HL-60/S4 (cell line): Measurements from ENCODE around the gene TLR6.
"Not testable (repeated sequence)": the region's sequence is repeated elsewhere in the genome, so short reads cannot be mapped to it uniquely, and the experiment has no call there.

Experiments used
- in situ Hi-C: fragments of 300-500 bp; cut with MboI; formaldehyde crosslinking; loops from 2 replicates; pipeline ENCODE4 v1.14.3; 2022; ENCODE audit warnings: low sequenced_read_pairs

TLR6 gene

DNA sequence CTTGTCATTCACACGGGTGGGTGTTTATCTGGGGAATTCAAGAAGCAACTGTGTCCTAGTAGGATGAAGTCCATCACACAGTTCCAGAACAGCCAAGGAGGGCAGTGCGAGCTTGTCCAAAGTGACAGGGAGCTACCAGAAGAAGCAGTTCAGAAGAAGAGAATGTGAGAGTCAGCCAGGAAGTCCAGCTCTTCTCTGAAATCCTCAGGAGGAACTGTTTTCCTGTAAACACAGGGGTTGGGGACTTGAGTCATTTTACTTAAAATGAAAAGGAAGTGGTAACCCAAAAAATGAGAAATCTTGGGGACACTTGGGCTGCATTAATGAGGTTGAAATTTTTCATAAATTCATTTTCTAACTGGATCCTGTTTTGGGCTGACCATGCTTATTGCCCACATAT, 65.6 kb downstream of the TLR6 start:
- in situ Hi-C loops, result no loop called here

DNA sequence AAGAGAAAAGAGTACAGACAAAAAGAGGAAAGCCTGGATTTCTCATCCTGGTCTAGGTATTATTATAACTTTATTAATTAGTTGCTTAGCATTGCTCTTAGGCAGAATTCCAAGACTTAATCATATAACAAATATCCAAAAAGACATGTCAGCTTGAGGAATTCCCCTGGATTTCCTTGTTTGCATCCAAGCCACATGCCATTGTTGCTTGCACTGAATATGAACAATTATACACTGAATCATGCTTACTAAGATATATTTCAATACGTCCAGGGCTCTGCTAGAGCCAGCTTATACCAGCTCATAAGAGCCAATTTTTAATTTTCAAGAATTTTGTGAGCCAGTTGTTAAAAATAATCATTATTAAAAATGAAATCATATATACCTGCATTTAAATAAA, 68.3 kb downstream of the TLR6 start:
- in situ Hi-C loops, result no loop called here

DNA sequence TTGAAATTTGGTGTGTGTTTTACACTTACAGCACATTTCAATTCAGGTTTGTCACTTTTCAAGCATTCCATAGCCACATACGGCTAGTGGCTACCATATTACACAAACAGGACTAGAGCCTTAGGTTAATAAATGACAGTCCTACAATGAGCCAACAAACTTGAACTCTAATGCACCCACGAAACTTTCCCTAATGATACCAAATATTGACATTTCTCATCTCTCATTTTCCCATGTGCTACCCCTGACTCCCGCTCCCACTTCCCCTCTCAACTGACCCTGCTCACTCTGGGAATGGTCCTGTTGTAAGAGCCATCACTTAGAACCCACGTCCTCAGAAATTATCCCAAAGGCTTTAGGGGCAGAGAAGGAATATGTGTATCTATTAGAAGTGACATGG, 68.9 kb downstream of the TLR6 start:
- in situ Hi-C loops, result no loop called here

DNA sequence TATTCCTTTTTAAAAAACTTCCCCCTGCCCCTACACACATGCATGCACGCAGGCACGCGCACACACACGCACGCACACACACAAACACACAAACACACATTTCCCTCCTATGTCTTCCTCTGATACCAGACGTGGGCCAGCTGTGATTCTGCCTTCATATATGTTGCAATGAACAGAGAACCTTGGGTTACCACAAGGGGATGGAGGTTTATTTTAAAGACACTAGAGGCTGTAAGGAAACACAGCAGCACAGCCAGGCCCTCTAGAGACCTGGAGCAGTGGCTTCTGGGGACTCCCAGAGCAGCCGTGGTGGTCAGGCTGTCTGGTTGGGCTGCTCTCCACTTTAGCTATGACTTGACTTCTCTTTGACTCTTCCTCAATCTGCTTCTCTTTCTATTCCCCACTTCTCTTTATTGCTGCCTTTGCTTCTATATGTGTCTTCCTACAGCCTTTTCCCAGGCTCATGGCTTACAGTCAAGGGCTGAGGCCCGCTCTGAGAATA, 70.7 kb downstream of the TLR6 start:
- in situ Hi-C loops, result no loop called here

DNA sequence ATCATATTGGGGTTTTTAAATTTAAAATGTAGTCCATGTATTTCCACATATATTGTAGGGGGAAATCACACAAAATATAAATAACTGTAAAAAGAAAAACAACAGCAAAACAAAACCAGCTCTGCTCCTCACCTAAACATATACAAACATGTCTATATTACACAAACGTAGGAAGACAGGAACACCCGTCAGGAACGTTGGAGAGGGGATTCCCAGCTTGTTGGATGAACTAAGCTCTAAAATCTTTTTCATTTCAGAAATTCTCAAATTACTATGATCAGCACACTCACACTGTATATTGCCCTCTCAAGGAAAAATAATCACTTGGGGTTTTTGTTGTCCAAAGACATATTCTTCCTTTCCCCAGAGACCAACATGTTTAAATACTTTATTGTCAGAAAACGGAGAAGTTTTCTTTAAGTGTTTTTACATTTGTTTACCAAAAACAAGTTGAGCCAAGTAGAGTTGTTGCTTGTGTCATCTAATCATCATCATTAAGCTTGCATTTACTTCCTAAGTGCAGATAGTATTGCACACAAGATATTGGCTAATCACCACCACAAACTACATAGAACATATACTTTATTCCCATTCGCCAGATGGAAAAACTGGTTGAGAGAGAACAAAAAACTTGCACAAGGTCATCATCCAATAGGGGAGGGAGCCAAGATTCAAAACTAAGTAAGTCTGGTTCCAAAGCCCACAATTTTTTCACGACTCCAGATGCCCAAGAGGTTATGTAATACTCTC, 71.4 kb downstream of the TLR6 start:
- in situ Hi-C loops, result no loop called here

DNA sequence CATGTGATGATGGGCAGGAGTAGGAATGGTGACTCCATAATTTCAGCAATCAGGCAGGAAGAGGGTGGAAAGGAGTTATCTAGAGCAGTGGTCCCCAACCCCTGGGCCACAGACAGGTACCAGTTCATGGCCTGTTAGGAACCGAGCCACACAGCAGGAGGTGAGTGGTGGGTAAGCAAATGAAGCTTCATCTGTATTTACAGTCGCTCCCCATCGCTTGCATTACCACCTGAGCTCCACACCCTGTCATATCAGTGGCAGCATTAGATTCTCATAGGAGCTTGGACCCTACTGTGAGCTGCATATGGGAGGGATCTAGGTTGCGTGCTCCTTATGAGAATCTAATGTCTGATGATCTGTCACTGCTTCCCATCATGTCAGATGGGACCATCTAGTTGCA, 72.5 kb downstream of the TLR6 start:
- in situ Hi-C loops, result no loop called here

DNA sequence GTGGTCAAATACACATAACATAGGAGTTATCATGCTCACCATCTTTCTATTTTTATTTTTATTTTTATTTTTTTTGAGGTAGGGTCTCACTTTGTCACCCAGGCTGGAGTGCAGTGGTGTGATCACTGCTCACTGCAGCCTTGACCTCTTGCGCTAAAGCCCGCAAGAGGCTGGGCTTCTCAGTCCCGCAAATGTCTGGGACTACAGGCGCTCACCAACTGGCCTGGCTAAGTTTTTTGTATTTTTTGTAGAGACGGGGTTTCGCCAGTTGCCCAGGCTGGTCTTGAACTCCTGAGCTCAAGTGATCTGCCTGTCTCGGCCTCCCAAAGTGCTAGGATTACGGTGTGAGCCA, 73.5 kb downstream of the TLR6 start:
- in situ Hi-C loops, result no loop called here

DNA sequence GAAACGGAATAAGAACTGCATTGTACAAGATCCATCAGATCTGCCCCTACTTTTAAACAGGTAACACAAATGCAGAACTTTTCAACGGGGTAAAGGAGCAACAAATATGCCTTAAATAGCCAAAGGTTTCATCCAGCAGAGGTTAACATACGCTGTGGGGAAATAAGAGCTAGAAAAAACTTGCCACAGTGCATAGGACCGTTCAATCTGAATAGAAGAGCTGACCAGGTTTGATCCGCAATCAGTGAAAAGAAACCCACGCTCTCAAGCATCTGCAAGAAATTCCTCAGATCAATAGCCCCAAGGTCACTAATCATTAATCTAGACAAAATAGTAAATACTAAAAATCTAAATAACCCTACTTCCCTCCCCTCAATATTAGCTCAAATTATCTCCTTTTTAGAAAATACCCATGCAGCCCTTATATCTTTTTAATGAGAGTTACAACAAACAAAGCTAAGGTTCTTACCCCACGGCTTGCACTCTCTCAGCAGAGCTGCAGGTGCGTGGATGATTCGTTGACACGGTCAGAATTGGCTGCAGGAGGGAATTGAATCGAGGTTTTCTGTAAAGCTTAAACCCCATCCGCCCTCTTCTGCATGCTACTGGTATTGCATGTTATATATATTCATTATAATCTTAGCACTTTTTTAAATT, 74.0 kb downstream of the TLR6 start, which contains the start of gene TLR10:
TLR10 (minus strand) TSS at position 539 of the 657 bp plus-strand sequence. CDS start 7,400 bp downstream, outside the sequence.
- in situ Hi-C loops, result no loop called here

DNA sequence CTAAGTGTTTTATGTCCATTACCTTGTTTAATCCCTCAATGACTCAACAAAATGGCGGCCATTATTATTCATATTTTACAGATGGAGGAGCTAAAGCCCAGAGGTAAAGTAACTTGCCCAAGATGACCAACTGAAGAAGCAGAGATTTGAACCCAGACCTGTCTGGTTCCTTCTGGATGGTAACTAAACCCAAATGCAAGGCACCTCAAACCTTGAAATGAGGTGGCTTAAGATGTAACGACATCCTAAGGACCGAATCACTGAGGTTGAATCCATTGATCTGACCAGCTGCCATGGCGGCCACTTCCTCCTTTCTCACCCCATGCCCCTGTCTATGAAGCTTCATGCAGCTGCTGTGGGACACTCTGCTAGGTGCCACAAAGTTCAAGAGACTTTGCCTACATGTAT, 74.8 kb downstream of the TLR6 start:
- in situ Hi-C loops, result no loop called here

DNA sequence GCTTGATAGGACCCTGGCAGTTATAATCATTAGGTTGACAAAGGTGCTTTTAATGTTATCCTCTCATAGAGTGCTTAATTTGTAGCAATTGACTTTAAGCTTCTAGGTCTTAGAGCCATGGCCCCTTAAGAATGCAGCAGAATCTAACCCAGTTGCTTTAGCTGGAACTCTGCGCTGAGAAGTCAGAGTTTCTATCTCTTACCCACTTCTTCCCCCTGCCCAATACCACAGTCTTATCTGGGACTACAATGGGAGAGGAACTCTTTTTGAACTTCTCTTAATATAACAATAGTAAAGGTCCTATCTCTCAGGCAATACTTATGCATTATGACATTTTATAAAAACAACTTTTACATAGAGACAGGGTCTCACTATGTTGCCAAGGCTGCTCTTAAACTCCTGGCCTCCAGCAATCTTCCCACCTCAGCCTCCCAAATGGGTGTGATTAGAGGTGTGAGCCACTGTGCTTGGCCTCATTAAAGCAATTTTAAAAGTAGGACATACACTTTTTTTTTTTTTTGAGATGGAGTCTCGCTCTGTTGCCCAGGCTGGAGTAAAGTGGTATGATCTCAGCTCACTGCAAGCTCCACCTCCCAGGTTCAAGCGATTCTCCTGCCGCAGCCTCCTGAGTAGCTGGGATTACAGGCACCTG, 75.7 kb downstream of the TLR6 start:
- in situ Hi-C loops, result no loop called here

DNA sequence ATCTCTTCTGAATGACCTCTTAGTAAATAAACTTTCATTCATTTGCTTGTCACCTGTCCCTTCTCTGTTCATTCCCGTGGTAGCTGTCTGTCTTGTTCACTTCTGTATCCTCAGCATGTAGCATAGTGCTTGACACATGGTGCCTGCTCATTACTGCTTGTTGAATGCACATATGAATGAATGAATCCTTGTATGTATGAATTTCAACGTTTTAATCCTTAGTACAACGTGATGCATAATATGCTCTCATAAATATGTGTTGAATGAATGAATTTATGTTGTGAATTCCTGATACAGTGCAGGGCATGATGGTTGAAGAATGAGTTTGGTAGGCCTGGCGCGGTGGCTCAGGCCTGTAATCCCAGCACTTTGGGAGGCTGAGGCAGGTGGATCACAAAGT, 76.8 kb downstream of the TLR6 start:
- in situ Hi-C loops, result no loop called here

DNA sequence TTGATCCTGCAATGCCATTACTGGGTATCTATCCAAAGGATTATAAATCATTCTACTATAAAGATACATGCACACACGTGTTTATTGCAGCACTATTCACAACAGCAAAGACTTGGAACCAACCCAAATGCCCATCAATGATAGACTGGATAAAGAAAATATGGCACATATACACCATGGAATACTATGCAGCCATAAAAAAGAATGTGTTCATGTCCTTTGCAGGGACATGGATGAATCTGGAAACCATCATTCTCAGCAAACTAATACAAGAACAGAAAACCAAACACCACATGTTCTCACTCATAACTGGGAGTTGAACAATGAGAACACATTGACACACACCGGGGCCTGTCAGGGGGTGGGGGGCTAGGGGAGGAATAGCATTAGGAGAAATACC, 78.7 kb downstream of the TLR6 start:
- in situ Hi-C loops, result not testable (repeated sequence)

DNA sequence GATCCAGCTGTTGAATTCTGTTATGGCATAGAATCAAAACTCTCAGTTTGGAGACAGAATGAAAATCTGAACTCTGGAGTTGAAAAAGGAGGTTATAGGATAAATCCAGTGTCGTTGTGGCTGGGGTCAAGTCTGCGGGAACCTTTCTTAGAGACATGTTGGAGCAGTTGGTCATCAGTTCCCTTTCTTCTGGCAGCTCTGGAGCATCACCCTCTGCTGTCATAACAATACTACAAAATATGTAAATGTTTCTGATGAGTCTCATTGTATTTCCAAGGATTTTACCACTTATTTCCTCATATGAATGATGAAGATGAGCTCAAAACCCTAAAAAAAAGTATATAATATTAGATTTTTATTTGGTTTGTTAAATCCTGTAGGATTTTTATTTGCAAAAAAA, 81.3 kb downstream of the TLR6 start:
- in situ Hi-C loops, result no loop called here

DNA sequence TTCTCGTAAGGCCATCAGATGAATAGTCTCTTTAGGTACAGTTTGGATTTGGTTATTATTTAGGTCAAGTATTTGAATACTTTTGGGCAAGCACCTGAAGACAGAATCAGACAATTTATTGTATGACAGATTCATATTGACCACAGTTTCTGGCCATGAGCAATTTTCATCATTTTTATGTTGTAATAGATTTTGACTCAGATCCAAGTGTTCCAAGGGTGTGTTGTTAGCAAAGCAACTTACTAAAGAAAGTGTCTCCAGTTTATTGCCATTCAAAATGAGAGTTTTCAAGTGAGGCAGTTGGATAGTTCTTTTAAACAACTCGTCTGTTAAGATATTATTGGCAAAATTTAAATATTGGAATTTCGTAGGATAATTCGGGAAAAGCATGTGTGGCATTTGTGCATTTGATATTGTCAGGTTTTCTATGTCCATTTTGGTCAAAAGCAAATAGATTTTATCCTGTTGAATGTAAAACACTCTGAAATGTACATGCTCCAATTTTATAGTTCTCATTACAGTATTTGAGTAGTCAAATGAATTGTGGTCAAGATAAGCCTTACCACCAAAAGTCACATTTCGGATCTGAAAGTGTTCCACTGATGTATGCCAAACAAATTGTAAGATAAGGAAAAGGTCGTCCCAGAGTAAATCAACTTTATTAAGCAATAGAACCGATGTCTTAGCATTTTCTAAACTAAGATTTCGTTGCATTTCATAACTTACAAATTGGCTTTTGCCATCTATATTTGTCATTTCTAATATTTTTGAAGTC, 82.2 kb downstream of the TLR6 start:
- in situ Hi-C loops, result loop anchor here (25.0 kb wide), 1 partner anchor 363 kb away; no protein-coding TSS in a partner anchor
